HG02938 (cell line): Measurements from ENCODE around the gene APOL2.

Experiments
- ATAC-seq: cut with Tn5 transposase; IDR thresholded peaks from one replicate; pipeline ENCODE4 v1.9.1; 2021; ENCODE audit warnings: mild to moderate bottlenecking, moderate library complexity; ENCODE audit not compliant: unreplicated experiment

The APOL2 gene

GRCh38 chr22:36180928-36181327, 58.4 kb downstream of the APOL2 start:
- ATAC-seq, result no peak

DNA sequence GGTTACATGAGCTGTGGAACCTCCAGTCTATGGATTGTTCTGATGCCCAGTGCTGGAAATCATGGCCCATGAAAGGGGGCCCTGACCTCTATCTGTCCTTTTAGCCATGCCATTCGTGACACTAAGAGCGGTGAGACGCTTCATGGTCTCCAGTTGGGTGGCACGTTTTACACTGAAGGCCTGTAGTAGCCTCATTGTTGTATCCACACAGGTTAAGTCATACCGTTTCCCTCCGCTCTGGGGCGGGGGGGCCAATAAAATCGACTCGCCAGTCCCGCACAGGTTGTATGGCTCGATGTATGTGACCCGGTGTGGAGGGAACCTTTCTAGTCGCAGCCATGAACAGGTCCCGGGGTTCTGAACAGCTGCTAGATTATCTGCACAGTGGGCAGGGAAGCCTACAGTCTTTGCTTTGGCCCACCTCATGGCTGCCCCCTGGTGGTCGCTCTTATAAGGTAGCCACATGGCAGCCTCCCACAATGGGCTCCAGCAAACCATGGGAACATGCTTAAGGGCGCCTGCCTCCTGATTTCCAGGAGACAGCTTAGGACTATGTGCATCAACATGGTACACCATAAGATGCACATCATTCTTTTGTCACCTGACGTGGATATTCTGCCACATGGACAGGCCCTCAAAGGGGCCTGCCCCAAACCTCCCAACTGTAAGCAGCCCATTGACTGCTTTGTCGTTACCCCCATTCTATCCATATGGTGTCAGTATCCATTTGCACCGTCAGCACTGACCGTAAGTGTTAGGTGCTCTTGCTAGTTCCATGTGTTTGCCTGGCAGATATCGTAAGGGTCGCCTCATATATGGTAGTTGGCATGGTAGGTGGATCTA, 59.1 kb downstream of the APOL2 start:
- no peak for ATAC-seq

DNA sequence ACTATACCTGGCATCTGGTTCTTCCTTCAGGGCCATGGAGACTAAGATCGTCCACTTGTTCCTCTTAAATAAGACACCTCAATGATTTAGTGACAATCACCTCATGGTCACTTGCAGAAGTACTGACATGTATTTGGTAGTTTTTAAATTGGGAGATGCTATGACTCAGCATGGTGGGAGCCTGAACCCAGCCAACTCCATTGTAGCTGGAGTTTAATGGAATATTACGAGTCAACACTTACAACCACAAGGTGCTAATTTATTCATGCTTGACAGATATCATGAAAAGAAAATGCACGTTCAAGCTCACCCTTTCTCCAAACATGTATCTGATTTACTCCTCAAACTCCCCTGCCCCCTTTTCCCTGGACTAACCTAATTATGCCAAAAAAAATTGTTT, 62.2 kb downstream of the APOL2 start:
- ATAC-seq, result no peak
